ENCODE measurements around the gene MYOZ1.

Gene MYOZ1

GRCh38 chr10:73597346-73597745, 43.9 kb downstream of the MYOZ1 start:
- no peak for DNase-seq (ENCODE audit: low read depth)

- no peak for DNase-seq (ENCODE audit: low read depth)
Observed at GRCh38 chr10:73593812-73594211, 47.5 kb downstream of the MYOZ1 start.

- no peak for DNase-seq (ENCODE audit: low read depth)
Observed at GRCh38 chr10:73593110-73593509, 48.2 kb downstream of the MYOZ1 start.

GRCh38 chr10:73591935-73592699, 49.2 kb downstream of the MYOZ1 start:
- no peak for DNase-seq (ENCODE audit: low read depth)

- no peak for DNase-seq (ENCODE audit: low read depth)
Observed at GRCh38 chr10:73590881-73591799, 50.1 kb downstream of the MYOZ1 start, which contains the start of gene USP54. TSS of gene USP54 (minus strand) at chr10:73591342. CDS start at chr10:73575658, 15,684 bp downstream.

GRCh38 chr10:73589563-73590126, 51.6 kb downstream of the MYOZ1 start:
- DNase-seq (ENCODE audit: low read depth): no peak

DNA sequence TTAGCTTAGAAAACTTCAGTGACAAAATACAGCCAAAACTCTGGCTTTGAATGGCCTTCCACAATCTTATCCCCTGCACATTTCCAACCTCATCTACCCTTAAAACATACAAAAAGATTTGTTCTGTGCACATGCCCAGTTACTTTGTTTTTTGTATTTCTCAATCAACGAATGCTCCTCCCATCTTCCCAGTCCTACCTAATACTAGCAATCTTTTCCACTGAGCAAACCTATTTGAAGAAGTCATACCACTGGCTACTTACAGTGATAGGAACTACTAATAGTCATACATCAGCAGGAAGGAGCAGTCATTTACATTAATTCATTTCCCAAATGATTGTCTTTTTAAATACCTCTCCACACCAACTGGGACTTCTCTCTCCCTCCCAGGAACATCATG, 52.6 kb downstream of the MYOZ1 start:
- no peak for DNase-seq (ENCODE audit: low read depth)

DNA sequence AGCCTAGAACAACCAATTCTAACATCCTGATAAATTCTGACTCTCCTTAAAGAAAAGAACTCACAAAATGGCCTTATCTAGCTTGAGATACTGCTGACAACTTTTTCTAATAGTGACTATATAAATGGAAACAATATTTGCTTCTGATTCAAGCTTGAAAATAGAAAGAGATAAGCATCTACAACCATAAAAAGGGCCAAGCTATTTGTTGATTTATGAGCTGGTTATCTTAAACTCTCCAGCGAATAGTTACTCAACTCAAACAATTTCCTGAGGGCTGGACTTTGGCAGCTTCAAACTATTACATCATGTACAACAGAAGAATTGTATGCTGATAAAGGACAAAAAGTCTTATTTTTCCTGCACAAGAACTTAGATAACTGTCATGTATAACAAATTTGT, 54.7 kb downstream of the MYOZ1 start:
- no peak for DNase-seq (ENCODE audit: low read depth)

GRCh38 chr10:73585327-73585726, 55.9 kb downstream of the MYOZ1 start:
- DNase-seq (ENCODE audit: low read depth): no peak

DNA sequence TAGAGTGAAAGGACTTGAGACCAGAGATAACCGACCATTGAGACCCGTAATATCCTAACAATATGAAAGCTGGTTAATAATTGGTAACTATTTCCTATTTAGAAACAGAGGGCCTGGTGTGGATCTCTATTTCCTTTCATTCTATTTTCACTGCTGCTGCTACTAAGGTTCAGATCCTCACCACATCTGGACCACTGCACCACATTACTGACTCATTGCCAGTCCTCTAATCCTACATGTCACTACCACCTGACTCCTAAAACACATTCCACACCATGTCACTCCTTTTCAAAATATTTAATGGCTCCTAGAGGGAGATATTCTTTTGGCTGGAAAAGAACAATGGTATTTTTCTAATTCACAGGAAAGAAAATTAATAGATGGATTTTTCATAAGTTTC, 56.5 kb downstream of the MYOZ1 start:
- DNase-seq (ENCODE audit: low read depth): no peak

- DNase-seq (ENCODE audit: low read depth): no peak
Observed at GRCh38 chr10:73581918-73582317, 59.4 kb downstream of the MYOZ1 start.
